B cell (primary cell): ENCODE data around the gene MMP15.

Source experiments
- EZH2 ChIP-seq: IDR thresholded peaks from 2 replicates; pipeline ENCODE4 v1.6.1; 2012; ENCODE audit warnings: borderline replicate concordance, low read depth, mild to moderate bottlenecking, moderate library complexity, low read length; ENCODE audit not compliant: insufficient read depth, poor library complexity, severe bottlenecking
- TF ChIP-seq, protein P1 (sequence below): fragments of 200-600 bp; IDR thresholded peaks from one replicate; pipeline ENCODE4 v1.8.0; 2022; ENCODE audit warnings: antibody characterized with exemption, mild to moderate bottlenecking

DNA sequence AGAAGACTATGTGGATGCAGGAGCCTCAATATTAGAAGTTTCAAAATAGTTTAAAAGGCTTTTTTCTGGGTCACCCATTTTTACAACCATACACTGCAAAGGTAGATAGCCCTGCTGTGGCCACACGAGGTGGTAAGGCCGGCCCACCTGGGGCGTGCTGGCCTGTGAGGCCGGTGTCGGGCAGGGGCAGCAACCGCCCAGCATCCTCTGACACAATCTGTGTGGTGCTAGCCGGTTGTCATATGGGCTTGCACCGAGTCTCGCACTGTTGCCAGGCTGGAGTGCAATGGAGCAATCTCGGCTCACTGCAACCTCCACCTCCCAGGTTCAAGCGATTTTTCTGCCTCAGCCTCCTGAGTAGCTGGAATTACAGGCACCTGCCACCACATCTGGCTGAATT is 59.6 kb downstream of the MMP15 start:
- TF ChIP-seq, protein P1, sequence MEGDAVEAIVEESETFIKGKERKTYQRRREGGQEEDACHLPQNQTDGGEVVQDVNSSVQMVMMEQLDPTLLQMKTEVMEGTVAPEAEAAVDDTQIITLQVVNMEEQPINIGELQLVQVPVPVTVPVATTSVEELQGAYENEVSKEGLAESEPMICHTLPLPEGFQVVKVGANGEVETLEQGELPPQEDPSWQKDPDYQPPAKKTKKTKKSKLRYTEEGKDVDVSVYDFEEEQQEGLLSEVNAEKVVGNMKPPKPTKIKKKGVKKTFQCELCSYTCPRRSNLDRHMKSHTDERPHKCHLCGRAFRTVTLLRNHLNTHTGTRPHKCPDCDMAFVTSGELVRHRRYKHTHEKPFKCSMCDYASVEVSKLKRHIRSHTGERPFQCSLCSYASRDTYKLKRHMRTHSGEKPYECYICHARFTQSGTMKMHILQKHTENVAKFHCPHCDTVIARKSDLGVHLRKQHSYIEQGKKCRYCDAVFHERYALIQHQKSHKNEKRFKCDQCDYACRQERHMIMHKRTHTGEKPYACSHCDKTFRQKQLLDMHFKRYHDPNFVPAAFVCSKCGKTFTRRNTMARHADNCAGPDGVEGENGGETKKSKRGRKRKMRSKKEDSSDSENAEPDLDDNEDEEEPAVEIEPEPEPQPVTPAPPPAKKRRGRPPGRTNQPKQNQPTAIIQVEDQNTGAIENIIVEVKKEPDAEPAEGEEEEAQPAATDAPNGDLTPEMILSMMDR = no peak
- TF ChIP-seq EZH2 = no peak
